Transverse colon (tissue), 4 donors: ENCODE measurements around the gene BACH2. TPM values are rescaled to one million over a fixed set of nuclear protein-coding genes. Genes with fewer than 3 reads are reported as not detected.

Source experiments
- DNase-seq: peaks from one replicate; pipeline ENCODE4 v3.0.0-alpha.2; 2019
- H3K27ac ChIP-seq, 4 donors: fragments of 200-600 bp; sonication (generic); 2 replicates each; pipeline ENCODE4 v1.5.1; 2016 to 2018; ENCODE audit warnings: inconsistent platforms in 4 of 4
- H3K27me3 ChIP-seq: fragments of 200-600 bp; sonication (generic); 2 replicates; pipeline ENCODE4 v1.5.1; 2017; ENCODE audit warnings: inconsistent platforms
- H3K36me3 ChIP-seq, 4 donors: fragments of 200-600 bp; sonication (generic); 2 replicates each; pipeline ENCODE4 v1.5.1; 2017 to 2019; ENCODE audit warnings: inconsistent platforms in 4 of 4
- H3K4me1 ChIP-seq, 4 donors: fragments of 200-600 bp; sonication (generic); 2 replicates each; pipeline ENCODE4 v1.5.1; 2017 to 2020; ENCODE audit warnings: inconsistent platforms in 4 of 4
- H3K4me3 ChIP-seq, 4 donors: fragments of 200-600 bp; sonication (generic); 1 replicate in 1 of 4; 2 replicates in 3 of 4; pipeline versions ENCODE4 v1.5.1 to v1.6.1; 2017 to 2019; ENCODE audit warnings: inconsistent platforms in 4 of 4
- H3K9me3 ChIP-seq, 2 donors: fragments of 200-600 bp; sonication (generic); 2 replicates each; pipeline ENCODE4 v1.5.1; 2017 to 2019; ENCODE audit warnings: inconsistent platforms in 2 of 2
- EP300 ChIP-seq: sonication (generic); formaldehyde crosslinking; IDR thresholded peaks from one replicate; pipeline ENCODE4 v1.6.1; 2017; ENCODE audit warnings: antibody characterized with exemption, low read depth
- POLR2A ChIP-seq: fragments of 450-650 bp; IDR thresholded peaks from one replicate; pipeline ENCODE4 v1.6.1; 2016; ENCODE audit warnings: antibody characterized with exemption, mild to moderate bottlenecking, moderate library complexity
- POLR2AphosphoS5 ChIP-seq, 3 donors: sonication (generic); formaldehyde crosslinking; IDR thresholded peaks; one replicate each; pipeline ENCODE4 v1.6.1; 2016; ENCODE audit warnings: antibody characterized with exemption in 3 of 3
- WGBS, 2 donors: methylation state at CpG; one replicate each; pipeline ENCODE4 v1.1.5; 2018; ENCODE audit warnings: low coverage in 1 of 2; 5-methylcytosine and 5-hydroxymethylcytosine counted together
- in situ Hi-C, 4 donors: fragments of 200-750 bp; cut with MboI; loops; one replicate each; pipeline versions ENCODE4 v1.15.0 to v1.15.1; 2017; ENCODE audit warnings: low sequenced_read_pairs in 3 of 4, low pct_ligation_motif_present in 1 of 4, low pct_unique_long_range_greater_than_20kb in 1 of 4
- intact Hi-C: fragments of 100-400 bp; cut with DNase I; formaldehyde crosslinking; loops from one replicate; pipeline ENCODE4 v1.15.1; 2023; ENCODE audit warnings: low total_unique reads
- total RNA-seq, 4 donors: library from RNA; depleted of rRNA; stranded (reverse); fragments of >200 nt; gene quantifications; one replicate each; pipeline ENCODE4 v1.1.0, GENCODE V29; 2016
- TF ChIP-seq, protein P1 (sequence below), 5 experiments: fragments of 200-600 bp in 3 of 5; fragments of 450-650 bp in 2 of 5; sonication (generic) in 3 of 5; IDR thresholded peaks; 1 replicate in 2 of 5; 2 replicates in 3 of 5; pipeline ENCODE4 v1.5.1; 2016 to 2017; ENCODE audit warnings: antibody characterized with exemption in 5 of 5, inconsistent platforms in 3 of 5, mild to moderate bottlenecking in 2 of 5, moderate library complexity in 1 of 5

BACH2 gene
- total RNA-seq, 4 donors from 2014 or later, result 0.20 to 7.5 (median 2.4) TPM

DNA sequence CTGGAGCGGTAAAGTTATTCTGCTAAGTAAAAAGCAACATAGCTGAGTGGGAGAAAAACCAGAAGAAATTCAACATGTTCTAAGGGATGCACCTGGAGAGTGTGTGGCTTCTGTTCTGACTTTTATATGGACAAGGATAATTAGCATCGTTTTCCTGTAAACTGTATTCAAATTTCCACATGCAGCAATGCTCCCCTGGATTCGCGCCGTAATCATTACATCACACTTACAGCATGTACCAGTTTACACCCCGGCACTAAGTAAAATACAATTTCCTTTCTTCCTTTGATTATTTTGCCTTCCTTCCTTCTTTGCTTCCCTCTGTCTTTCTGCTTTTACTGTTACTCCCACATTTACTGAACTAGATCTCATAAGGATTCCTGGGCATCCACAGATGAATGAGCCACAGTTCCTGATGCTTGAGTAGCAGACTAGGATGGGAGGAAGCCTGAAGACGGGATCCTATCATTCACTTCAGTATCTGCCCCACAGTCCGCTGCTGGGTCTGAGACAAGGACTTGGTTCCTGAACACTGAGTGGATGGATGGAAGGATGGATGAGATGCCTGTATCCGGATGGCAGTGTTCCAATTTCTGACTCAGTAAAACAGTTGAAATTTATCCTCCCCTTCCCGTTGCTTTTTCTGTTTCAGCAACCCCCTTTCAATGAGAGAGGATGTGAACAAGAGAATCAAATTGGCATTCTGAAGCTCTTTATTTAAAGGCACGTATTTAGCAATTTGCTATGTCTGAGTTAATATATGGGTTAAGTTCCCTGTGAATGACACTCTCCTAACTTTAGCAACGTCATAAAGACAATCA lies 227.7 kb downstream of the BACH2 start:
- DNase-seq, result no peak
- no peaks in the 10 kb centered on the region for H3K36me3 ChIP-seq
- no peak for TF ChIP-seq POLR2AphosphoS5 (IDR thresholded peaks at IDR 0.05)
- TF ChIP-seq, protein P1, sequence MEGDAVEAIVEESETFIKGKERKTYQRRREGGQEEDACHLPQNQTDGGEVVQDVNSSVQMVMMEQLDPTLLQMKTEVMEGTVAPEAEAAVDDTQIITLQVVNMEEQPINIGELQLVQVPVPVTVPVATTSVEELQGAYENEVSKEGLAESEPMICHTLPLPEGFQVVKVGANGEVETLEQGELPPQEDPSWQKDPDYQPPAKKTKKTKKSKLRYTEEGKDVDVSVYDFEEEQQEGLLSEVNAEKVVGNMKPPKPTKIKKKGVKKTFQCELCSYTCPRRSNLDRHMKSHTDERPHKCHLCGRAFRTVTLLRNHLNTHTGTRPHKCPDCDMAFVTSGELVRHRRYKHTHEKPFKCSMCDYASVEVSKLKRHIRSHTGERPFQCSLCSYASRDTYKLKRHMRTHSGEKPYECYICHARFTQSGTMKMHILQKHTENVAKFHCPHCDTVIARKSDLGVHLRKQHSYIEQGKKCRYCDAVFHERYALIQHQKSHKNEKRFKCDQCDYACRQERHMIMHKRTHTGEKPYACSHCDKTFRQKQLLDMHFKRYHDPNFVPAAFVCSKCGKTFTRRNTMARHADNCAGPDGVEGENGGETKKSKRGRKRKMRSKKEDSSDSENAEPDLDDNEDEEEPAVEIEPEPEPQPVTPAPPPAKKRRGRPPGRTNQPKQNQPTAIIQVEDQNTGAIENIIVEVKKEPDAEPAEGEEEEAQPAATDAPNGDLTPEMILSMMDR (IDR thresholded peaks at IDR 0.05), result no peak
- no peak for TF ChIP-seq EP300
- TF ChIP-seq POLR2A, result no peak
- H3K4me1 ChIP-seq, result no peaks in the 10 kb centered on the region
- H3K27me3 ChIP-seq, result no peaks in the 10 kb centered on the region
- H3K4me3 ChIP-seq, result no peak overlapping the region
- no peaks in the 10 kb centered on the region for H3K9me3 ChIP-seq
- H3K27ac ChIP-seq, result no peak overlapping the region
- intact Hi-C loops (no loop called here), in situ Hi-C loops (no loop called here)
- 75 to 82% methylated on average over 11 to 12 of the region's 12 CpGs for WGBS, 2 donors

DNA sequence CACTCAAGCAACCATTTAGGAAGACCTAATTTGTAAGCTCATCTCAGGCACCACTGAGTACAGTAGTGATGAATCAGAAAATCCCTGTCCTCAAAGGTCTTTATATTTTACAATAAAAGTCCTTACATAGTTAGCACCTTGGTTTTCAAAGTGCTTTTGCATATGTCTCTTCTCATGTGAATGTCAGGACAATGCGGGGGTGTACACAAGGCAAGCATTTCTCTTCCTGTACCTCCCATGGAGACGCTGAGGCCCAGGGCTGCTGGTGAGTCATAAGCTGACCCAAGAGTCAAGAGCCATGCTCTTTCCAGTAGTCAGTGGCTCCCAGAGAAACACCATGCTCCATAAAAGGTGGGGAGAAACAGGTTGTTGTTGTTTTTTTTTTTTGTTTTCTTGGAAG lies 228.4 kb downstream of the BACH2 start:
- H3K27me3 ChIP-seq, result no peaks in the 10 kb centered on the region
- in situ Hi-C loops, result no loop called here
- H3K27ac ChIP-seq, result no peak overlapping the region
- intact Hi-C loops, result no loop called here
- no peaks in the 10 kb centered on the region for H3K9me3 ChIP-seq
- 55 to 64% methylated on average over 2 of the region's 2 CpGs for WGBS, 2 donors
- H3K36me3 ChIP-seq, result no peaks in the 10 kb centered on the region
- no peak for DNase-seq
- H3K4me3 ChIP-seq, result no peak overlapping the region
- H3K4me1 ChIP-seq, result no peaks in the 10 kb centered on the region
- TF ChIP-seq EP300 (no peak), POLR2AphosphoS5 (IDR thresholded peaks at IDR 0.05) (no peak), POLR2A (no peak)
- TF ChIP-seq, protein P1 (IDR thresholded peaks at IDR 0.05), result no peak

DNA sequence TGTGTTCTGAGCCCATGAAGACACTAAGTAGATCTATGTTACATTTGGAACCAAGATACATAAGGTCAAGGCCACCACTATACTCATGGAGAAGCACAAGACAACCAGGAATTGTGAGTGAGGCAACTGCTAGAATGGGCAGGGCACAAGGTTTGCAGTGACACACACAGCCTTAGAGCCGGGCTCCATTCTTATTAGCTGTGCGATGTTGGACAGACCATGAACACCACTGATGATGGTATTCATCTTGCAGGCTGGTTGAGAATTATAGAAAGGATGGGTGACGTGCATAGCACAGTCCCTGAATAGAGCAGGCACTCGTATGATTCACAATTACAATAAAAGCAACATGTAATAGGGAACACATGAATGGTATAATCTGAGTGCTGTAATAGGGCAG lies 229.9 kb downstream of the BACH2 start:
- DNase-seq, result no peak
- Histone ChIP-seq H3K4me3 (no peak overlapping the region), H3K27me3 (no peaks in the 10 kb centered on the region), H3K27ac (no peak overlapping the region), H3K9me3 (no peaks in the 10 kb centered on the region), H3K36me3 (no peaks in the 10 kb centered on the region), H3K4me1 (no peaks in the 10 kb centered on the region)
- WGBS, 2 donors, result 65 to 97% methylated on average over 2 to 4 of the region's 4 CpGs
- in situ Hi-C loops (no loop called here), intact Hi-C loops (no loop called here)
- TF ChIP-seq POLR2AphosphoS5 (IDR thresholded peaks at IDR 0.05) (no peak), EP300 (no peak), POLR2A (no peak)
- TF ChIP-seq, protein P1 (IDR thresholded peaks at IDR 0.05), result no peak

DNA sequence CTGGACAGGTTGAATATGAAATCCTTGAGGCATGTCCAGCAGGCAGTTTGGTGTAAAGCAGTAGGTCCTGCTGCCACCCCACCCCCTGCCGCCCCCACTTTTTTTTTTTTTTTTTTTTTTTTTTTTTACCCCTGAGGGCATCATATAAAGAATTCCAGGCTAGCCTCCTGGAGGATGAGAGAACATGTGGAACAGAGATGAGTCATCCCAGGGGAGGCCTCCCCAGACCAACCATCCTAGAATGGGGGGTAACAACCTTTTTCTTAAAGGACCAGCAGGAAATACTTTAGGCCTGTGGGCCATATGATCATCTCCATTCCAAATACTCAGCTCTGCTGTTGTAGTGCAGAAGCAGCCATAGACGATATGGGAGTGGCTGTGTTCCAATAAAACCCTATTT lies 231.5 kb downstream of the BACH2 start:
- TF ChIP-seq POLR2A, result no peak
- TF ChIP-seq, protein P1 (IDR thresholded peaks at IDR 0.05), result no peak
- TF ChIP-seq POLR2AphosphoS5 (IDR thresholded peaks at IDR 0.05), result no peak
- TF ChIP-seq EP300, result no peak
- DNase-seq, result no peak
- no peak overlapping the region for H3K27ac ChIP-seq
- in situ Hi-C loops (no loop called here), intact Hi-C loops (no loop called here)
- no peaks in the 10 kb centered on the region for H3K4me1 ChIP-seq
- H3K9me3 ChIP-seq, result no peaks in the 10 kb centered on the region
- no peaks in the 10 kb centered on the region for H3K36me3 ChIP-seq
- WGBS, 2 donors, result 71% methylated on average over 2 of the region's 2 CpGs; no CpG with 5 or more reads in 1 of the 2 donors
- no peak overlapping the region for H3K4me3 ChIP-seq
- no peaks in the 10 kb centered on the region for H3K27me3 ChIP-seq
